Transverse colon (tissue), 4 donors: Measurements from ENCODE around the gene MICAL2.

Source experiments
- EP300 ChIP-seq: sonication (generic); formaldehyde crosslinking; IDR thresholded peaks from one replicate; pipeline ENCODE4 v1.6.1; 2017; ENCODE audit warnings: antibody characterized with exemption, low read depth
- POLR2A ChIP-seq: fragments of 450-650 bp; IDR thresholded peaks from one replicate; pipeline ENCODE4 v1.6.1; 2016; ENCODE audit warnings: antibody characterized with exemption, mild to moderate bottlenecking, moderate library complexity
- POLR2AphosphoS5 ChIP-seq, 3 donors: sonication (generic); formaldehyde crosslinking; IDR thresholded peaks; one replicate each; pipeline ENCODE4 v1.6.1; 2016; ENCODE audit warnings: antibody characterized with exemption in 3 of 3
- TF ChIP-seq, protein P1 (sequence below), 5 experiments: fragments of 200-600 bp in 3 of 5; fragments of 450-650 bp in 2 of 5; sonication (generic) in 3 of 5; IDR thresholded peaks; 1 replicate in 2 of 5; 2 replicates in 3 of 5; pipeline ENCODE4 v1.5.1; 2016 to 2017; ENCODE audit warnings: antibody characterized with exemption in 5 of 5, inconsistent platforms in 3 of 5, mild to moderate bottlenecking in 2 of 5, moderate library complexity in 1 of 5

DNA sequence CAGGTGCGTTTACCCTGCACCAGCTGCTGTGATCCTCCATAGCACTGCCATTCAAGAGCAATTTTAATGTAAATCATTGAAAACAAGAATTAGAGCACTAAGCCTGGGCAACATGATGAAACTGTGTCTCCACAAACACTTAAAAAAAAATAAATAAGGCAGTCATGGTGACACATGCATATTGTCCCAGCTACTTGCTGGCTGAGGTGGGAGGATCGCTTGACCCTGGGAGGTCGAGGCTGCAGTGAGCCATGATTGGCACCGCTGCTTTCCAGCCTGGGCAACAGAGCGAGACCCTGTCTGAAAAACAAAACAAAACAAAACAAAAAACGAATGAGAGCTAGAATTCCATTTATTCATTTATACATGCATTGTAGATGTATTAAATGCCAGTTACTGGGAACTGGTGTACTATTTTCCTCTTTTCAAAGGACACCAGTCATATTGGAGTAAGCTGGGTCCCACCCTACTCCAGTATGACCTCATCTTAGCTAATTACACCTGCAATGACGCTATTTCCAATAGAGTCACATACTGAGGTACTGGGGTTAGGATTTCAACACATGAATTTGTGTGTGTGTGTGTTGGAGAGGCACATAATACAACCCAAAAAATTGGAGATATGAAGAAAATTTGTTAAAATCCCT lies 101.9 kb downstream of the MICAL2 start:
- TF ChIP-seq, protein P1, sequence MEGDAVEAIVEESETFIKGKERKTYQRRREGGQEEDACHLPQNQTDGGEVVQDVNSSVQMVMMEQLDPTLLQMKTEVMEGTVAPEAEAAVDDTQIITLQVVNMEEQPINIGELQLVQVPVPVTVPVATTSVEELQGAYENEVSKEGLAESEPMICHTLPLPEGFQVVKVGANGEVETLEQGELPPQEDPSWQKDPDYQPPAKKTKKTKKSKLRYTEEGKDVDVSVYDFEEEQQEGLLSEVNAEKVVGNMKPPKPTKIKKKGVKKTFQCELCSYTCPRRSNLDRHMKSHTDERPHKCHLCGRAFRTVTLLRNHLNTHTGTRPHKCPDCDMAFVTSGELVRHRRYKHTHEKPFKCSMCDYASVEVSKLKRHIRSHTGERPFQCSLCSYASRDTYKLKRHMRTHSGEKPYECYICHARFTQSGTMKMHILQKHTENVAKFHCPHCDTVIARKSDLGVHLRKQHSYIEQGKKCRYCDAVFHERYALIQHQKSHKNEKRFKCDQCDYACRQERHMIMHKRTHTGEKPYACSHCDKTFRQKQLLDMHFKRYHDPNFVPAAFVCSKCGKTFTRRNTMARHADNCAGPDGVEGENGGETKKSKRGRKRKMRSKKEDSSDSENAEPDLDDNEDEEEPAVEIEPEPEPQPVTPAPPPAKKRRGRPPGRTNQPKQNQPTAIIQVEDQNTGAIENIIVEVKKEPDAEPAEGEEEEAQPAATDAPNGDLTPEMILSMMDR (IDR thresholded peaks at IDR 0.05) = no peak
- no peak for TF ChIP-seq EP300
- TF ChIP-seq POLR2A = no peak
- no peak for TF ChIP-seq POLR2AphosphoS5 (IDR thresholded peaks at IDR 0.05)
